HepG2 (cell line): Measurements from ENCODE around the gene GNAT3. TPM values are rescaled to one million over a fixed set of nuclear protein-coding genes. Genes with fewer than 3 reads are reported as not detected.

Experiments used
- ATAC-seq: fragments of 200-7000 bp; cut with Tn5 transposase; 3 replicates; pipeline ENCODE4 v1.9.1; 2020; ENCODE audit warnings: mild to moderate bottlenecking, moderate library complexity
- BruUV-seq: library from RNA; stranded (reverse); fragments of 400-500 nt; replicated peaks from 2 replicates; lab custom pipeline; 2021; lab: Mats Ljungman, UMichigan
- CTCF ChIA-PET: fragments of 300-600 bp; formaldehyde crosslinking; extraction: SDS; loops from one replicate; lab custom pipeline; 2021; ENCODE audit warnings: low total read pairs, inconsistent platforms, low intra/inter-chr PET ratio; lab: Yijun Ruan, JAX
- POLR2A ChIA-PET: fragments of 350-600 bp; sonication (Branson Sonifier 250); formaldehyde crosslinking; loops from one replicate; lab custom pipeline; 2020; ENCODE audit warnings: antibody characterized with exemption, inconsistent platforms; lab: Yijun Ruan, JAX
- DNase-seq: peaks from one replicate; pipeline ENCODE4 v3.0.0-alpha.2; 2015; ENCODE audit warnings: low spot score
- FAIRE-seq: peaks from 3 replicates; lab custom pipeline; 2011; peaks lifted over from hg19 to GRCh38; lab: Jason Lieb, UNC
- H2AFZ ChIP-seq: one replicate; pipeline ENCODE4 v1.6.1; 2011; ENCODE audit warnings: low read length, inconsistent platforms
- H3K27ac ChIP-seq: fragments of 300-600 bp; 3 replicates; pipeline ENCODE4 v1.8.0; 2011; ENCODE audit warnings: mixed run types, mild to moderate bottlenecking, mixed read lengths, low read length, inconsistent platforms; ENCODE audit not compliant: insufficient read depth; ENCODE audit errors: extremely low read length
- H3K27me3 ChIP-seq, 2 experiments: fragments of 200-600 bp in 1 of 2; 2 replicates in 1 of 2; 3 replicates in 1 of 2; pipeline versions ENCODE4 v1.6.0 to v1.8.0; 2011; ENCODE audit warnings: low read length in 2 of 2, mild to moderate bottlenecking in 2 of 2, moderate library complexity in 2 of 2, inconsistent platforms in 1 of 2; ENCODE audit not compliant: insufficient read depth in 2 of 2, control insufficient read depth in 1 of 2
- H3K36me3 ChIP-seq, 2 experiments: fragments of 200-600 bp in 1 of 2; replicated peaks in 1 of 2; 2 replicates in 1 of 2; 3 replicates in 1 of 2; pipeline versions ENCODE4 v1.5.1 to v1.8.0; 2011; ENCODE audit warnings: low read length in 2 of 2, inconsistent platforms in 1 of 2; ENCODE audit not compliant: insufficient read depth in 2 of 2, control insufficient read depth in 1 of 2
- H3K4me1 ChIP-seq: 2 replicates; pipeline ENCODE4 v1.5.1; 2012; ENCODE audit warnings: low read length, inconsistent platforms; ENCODE audit not compliant: insufficient read depth
- H3K4me2 ChIP-seq: 2 replicates; pipeline ENCODE4 v1.6.0; 2011; ENCODE audit warnings: low read depth, low read length, inconsistent platforms
- H3K4me3 ChIP-seq, 3 experiments: fragments of 200-600 bp in 1 of 3; sonication (generic), shearing (Covaris generic) in 1 of 3; replicated peaks in 1 of 3; 2 replicates each; pipeline ENCODE4 v1.5.1; 2011 to 2016; ENCODE audit warnings: low read length in 3 of 3, inconsistent platforms in 2 of 3, low read depth in 2 of 3, mild to moderate bottlenecking in 2 of 3, control low read depth in 1 of 3, mixed read lengths in 1 of 3; ENCODE audit not compliant: insufficient read depth in 1 of 3
- H3K79me2 ChIP-seq: one replicate; pipeline ENCODE4 v1.6.1; 2011; ENCODE audit warnings: low read length, inconsistent platforms; ENCODE audit not compliant: insufficient read depth
- H3K9ac ChIP-seq: 2 replicates; pipeline ENCODE4 v1.6.0; 2011; ENCODE audit warnings: mild to moderate bottlenecking, low read depth, low read length, inconsistent platforms; ENCODE audit not compliant: insufficient read depth
- H3K9me3 ChIP-seq: 2 replicates; pipeline ENCODE4 v1.5.1; 2012; ENCODE audit warnings: mild to moderate bottlenecking, low read length
- H4K20me1 ChIP-seq: 2 replicates; pipeline ENCODE4 v1.6.0; 2011; ENCODE audit warnings: inconsistent platforms, mild to moderate bottlenecking, low read length, moderate library complexity; ENCODE audit not compliant: insufficient read depth
- ATRX ChIP-seq: sonication (generic); formaldehyde crosslinking; IDR thresholded peaks from 2 replicates; pipeline ENCODE4 v1.4.0; 2020; ENCODE audit warnings: missing genetic modification reagents, borderline replicate concordance
- CEBPB ChIP-seq: IDR thresholded peaks from 2 replicates; pipeline ENCODE4 v1.6.1; 2011; ENCODE audit warnings: low read depth, low read length, improper control_type of control experiment, borderline replicate concordance
- EZH2 ChIP-seq: conservative IDR thresholded peaks from 2 replicates; pipeline ENCODE4 v1.6.1; 2012; ENCODE audit warnings: mild to moderate bottlenecking, low read depth, low read length, moderate library complexity
- HNRNPK ChIP-seq: fragments of 200-400 bp; formaldehyde crosslinking; IDR thresholded peaks from 2 replicates; pipeline ENCODE4 v1.6.1; 2018; ENCODE audit warnings: low read length, low read depth, moderate library complexity, mild to moderate bottlenecking; ENCODE audit not compliant: poor library complexity, severe bottlenecking
- JUNB ChIP-seq: sonication (generic); formaldehyde crosslinking; IDR thresholded peaks from 2 replicates; pipeline ENCODE4 v1.8.0; 2022; ENCODE audit warnings: missing genetic modification reagents, mild to moderate bottlenecking, borderline replicate concordance
- PTBP1 ChIP-seq: fragments of 200-400 bp; formaldehyde crosslinking; IDR thresholded peaks from 2 replicates; pipeline ENCODE4 v1.6.1; 2018; ENCODE audit warnings: low read length, low read depth; ENCODE audit not compliant: poor library complexity, severe bottlenecking
- ZNF629 ChIP-seq: sonication (generic); formaldehyde crosslinking; conservative IDR thresholded peaks from 2 replicates; pipeline ENCODE4 v1.5.0; 2020; ENCODE audit warnings: missing genetic modification reagents
- ZSCAN21 ChIP-seq: sonication (generic); formaldehyde crosslinking; IDR thresholded peaks from 2 replicates; pipeline ENCODE4 v1.8.0; 2022; ENCODE audit warnings: mild to moderate bottlenecking, missing genetic modification reagents, moderate library complexity, borderline replicate concordance
- WGBS: methylation state at CpG from one replicate; pipeline ENCODE4 v1.1.6; 2017; ENCODE audit warnings: low lambda C conversion rate; 5-methylcytosine and 5-hydroxymethylcytosine counted together
- in situ Hi-C: cut with HindIII; loops from 2 replicates; pipeline ENCODE4 v1.10.0; 2017; ENCODE audit warnings: low pct_unique_long_range_greater_than_20kb; ENCODE audit not compliant: extremely low pct_ligation_motif_present
- intact Hi-C: fragments of 100-400 bp; cut with micrococcal nuclease; formaldehyde crosslinking; loops from one replicate; pipeline ENCODE4 v1.10.0; 2022; ENCODE audit not compliant: unreplicated experiment
- polyA plus RNA-seq, 8 experiments: library from polyadenylated mRNA; depleted of rRNA in 3 of 8; stranded (reverse) in 7 of 8; unstranded in 1 of 8; fragments of >200 nt; fragmentation: Illumina TruSeq in 4 of 8; extraction: Trizol in 4 of 8; gene quantifications; 2 replicates each; pipeline versions ENCODE4 v1.2.1 to v1.2.3, GENCODE V29; 2011 to 2016; ENCODE audit warnings: low read depth in 4 of 8, missing spikeins in 1 of 8, mixed read lengths in 1 of 8; ENCODE audit not compliant: insufficient read depth in 1 of 8
- total RNA-seq, 5 experiments: library from RNA; depleted of rRNA; stranded (reverse); fragments of >200 nt; fragmentation: Illumina TruSeq; extraction: Trizol; gene quantifications; 2 replicates each; pipeline ENCODE4 v1.2.3, GENCODE V29; 2016; ENCODE audit warnings: low read depth in 1 of 5
- TF ChIP-seq, protein P1 (sequence below): sonication (generic); formaldehyde crosslinking; IDR thresholded peaks from 2 replicates; pipeline ENCODE4 v1.5.0; 2020; ENCODE audit warnings: mild to moderate bottlenecking, missing genetic modification reagents
- TF ChIP-seq, protein P2 (sequence below): sonication (generic); formaldehyde crosslinking; IDR thresholded peaks from 2 replicates; pipeline ENCODE4 v1.5.1; 2020; ENCODE audit warnings: missing genetic modification reagents, mild to moderate bottlenecking, borderline replicate concordance

The GNAT3 gene
- total and polyA plus RNA-seq, 2 of the 13 experiments (the other 11 are each of a cell fraction or from before 2014, with no cell fraction given), result not detected

- H3K9me3 ChIP-seq, result no peaks in the 10 kb centered on the region
- H3K27ac ChIP-seq, result no peak overlapping the region
- no peak overlapping the region for H3K4me3 ChIP-seq
- no peaks in the 10 kb centered on the region for H3K27me3 ChIP-seq
- ChIA-PET POLR2A (no interaction called here), CTCF (no interaction called here)
- in situ Hi-C loops, result no loop called here
- WGBS, result 57% methylated on average over 5 of the region's 5 CpGs
- H4K20me1 ChIP-seq, result no peaks in the 10 kb centered on the region
- no peak overlapping the region for H2AFZ ChIP-seq
- FAIRE-seq (no peak), DNase-seq (no peak), ATAC-seq (no peak)
- BruUV-seq, result no TSS peak
- intact Hi-C loops, result no loop called here
- H3K9ac ChIP-seq, result no peak overlapping the region
- H3K79me2 ChIP-seq, result no peaks in the 10 kb centered on the region
- no peaks in the 10 kb centered on the region for H3K4me1 ChIP-seq
- H3K36me3 ChIP-seq, result no peaks in the 10 kb centered on the region
- TF ChIP-seq JUNB (CRISPR knock-in tag) (no peak), PTBP1 (no peak), ATRX (CRISPR knock-in tag) (no peak)
- TF ChIP-seq, all 625 proteins: peak for 0
- H3K4me2 ChIP-seq, result no peak overlapping the region
Measured at GRCh38 chr7:80488851-80489370, 23.0 kb downstream of the GNAT3 start.

DNA sequence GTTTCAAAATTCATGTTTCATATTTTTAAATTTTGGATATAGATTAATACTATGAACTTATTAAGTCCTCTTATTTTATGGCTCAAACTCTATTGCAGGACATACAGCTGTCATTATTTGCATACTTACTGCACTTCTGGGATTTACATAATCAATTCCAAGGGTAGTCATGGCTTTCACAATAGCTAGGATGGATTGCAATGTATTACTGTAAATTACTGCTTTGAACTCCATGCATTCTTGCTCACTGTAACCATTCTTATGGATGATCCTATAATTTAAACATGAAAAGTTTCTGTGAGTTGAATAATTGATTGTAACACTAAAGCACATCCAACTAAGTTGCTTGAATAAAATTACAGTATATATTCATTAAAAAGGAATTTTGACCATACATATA, 23.5 kb downstream of the GNAT3 start:
- CTCF ChIA-PET, result no interaction called here

More for the DNA sequence above, 23.5 kb downstream of the GNAT3 start:
- Histone ChIP-seq H3K36me3 (no peaks in the 10 kb centered on the region), H2AFZ (no peak overlapping the region), H3K9ac (no peak overlapping the region), H3K27me3 (no peaks in the 10 kb centered on the region), H3K4me1 (no peaks in the 10 kb centered on the region), H4K20me1 (no peaks in the 10 kb centered on the region), H3K4me3 (no peak overlapping the region), H3K27ac (no peak overlapping the region), H3K4me2 (no peak overlapping the region), H3K79me2 (no peaks in the 10 kb centered on the region), H3K9me3 (no peaks in the 10 kb centered on the region)
- FAIRE-seq (no peak), ATAC-seq (no peak), DNase-seq (no peak)
- POLR2A ChIA-PET, result no interaction called here
- intact Hi-C loops, result no loop called here
- TF ChIP-seq, protein P1, sequence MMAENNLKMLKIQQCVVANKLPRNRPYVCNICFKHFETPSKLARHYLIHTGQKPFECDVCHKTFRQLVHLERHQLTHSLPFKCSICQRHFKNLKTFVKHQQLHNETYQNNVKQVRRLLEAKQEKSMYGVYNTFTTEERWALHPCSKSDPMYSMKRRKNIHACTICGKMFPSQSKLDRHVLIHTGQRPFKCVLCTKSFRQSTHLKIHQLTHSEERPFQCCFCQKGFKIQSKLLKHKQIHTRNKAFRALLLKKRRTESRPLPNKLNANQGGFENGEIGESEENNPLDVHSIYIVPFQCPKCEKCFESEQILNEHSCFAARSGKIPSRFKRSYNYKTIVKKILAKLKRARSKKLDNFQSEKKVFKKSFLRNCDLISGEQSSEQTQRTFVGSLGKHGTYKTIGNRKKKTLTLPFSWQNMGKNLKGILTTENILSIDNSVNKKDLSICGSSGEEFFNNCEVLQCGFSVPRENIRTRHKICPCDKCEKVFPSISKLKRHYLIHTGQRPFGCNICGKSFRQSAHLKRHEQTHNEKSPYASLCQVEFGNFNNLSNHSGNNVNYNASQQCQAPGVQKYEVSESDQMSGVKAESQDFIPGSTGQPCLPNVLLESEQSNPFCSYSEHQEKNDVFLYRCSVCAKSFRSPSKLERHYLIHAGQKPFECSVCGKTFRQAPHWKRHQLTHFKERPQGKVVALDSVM (CRISPR knock-in tag), result no peak
- TF ChIP-seq HNRNPK (no peak), ZNF629 (no peak), EZH2 (no peak), CEBPB (0 out of 2 replicates have a peak, but pooled peaks have one; percentile 47), ZSCAN21 (CRISPR knock-in tag) (no peak)
- TF ChIP-seq, protein P2, sequence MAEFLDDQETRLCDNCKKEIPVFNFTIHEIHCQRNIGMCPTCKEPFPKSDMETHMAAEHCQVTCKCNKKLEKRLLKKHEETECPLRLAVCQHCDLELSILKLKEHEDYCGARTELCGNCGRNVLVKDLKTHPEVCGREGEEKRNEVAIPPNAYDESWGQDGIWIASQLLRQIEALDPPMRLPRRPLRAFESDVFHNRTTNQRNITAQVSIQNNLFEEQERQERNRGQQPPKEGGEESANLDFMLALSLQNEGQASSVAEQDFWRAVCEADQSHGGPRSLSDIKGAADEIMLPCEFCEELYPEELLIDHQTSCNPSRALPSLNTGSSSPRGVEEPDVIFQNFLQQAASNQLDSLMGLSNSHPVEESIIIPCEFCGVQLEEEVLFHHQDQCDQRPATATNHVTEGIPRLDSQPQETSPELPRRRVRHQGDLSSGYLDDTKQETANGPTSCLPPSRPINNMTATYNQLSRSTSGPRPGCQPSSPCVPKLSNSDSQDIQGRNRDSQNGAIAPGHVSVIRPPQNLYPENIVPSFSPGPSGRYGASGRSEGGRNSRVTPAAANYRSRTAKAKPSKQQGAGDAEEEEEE (CRISPR knock-in tag), result no peak
- no TSS peak for BruUV-seq
- in situ Hi-C loops, result no loop called here
